BLaER1 (cell line): ENCODE data around the gene ETV6.

ENCODE experiments used
- H3K27ac ChIP-seq: shearing (Covaris generic); formaldehyde crosslinking; 2 replicates; pipeline ENCODE4 v1.8.1; 2022
- H3K27me3 ChIP-seq: shearing (Covaris generic); formaldehyde crosslinking; 2 replicates; pipeline ENCODE4 v1.8.1; 2022
- H3K36me3 ChIP-seq: shearing (Covaris generic); formaldehyde crosslinking; 2 replicates; pipeline ENCODE4 v1.8.1; 2022
- H3K4me1 ChIP-seq: shearing (Covaris generic); formaldehyde crosslinking; 2 replicates; pipeline ENCODE4 v1.8.1; 2022
- H3K4me2 ChIP-seq: shearing (Covaris generic); formaldehyde crosslinking; 2 replicates; pipeline ENCODE4 v1.8.1; 2022
- H3K4me3 ChIP-seq: shearing (Covaris generic); formaldehyde crosslinking; 2 replicates; pipeline ENCODE4 v1.8.1; 2022
- H3K9ac ChIP-seq: shearing (Covaris generic); formaldehyde crosslinking; 2 replicates; pipeline ENCODE4 v1.8.1; 2022
- H3K9me3 ChIP-seq: shearing (Covaris generic); formaldehyde crosslinking; 2 replicates; pipeline ENCODE4 v1.8.1; 2022
- H4K20me1 ChIP-seq: shearing (Covaris generic); formaldehyde crosslinking; 2 replicates; pipeline ENCODE4 v1.8.1; 2022
- Cebpa-rat ChIP-seq: shearing (Covaris generic); IDR thresholded peaks from 2 replicates; pipeline ENCODE4 v1.8.1; 2022

Gene ETV6

DNA sequence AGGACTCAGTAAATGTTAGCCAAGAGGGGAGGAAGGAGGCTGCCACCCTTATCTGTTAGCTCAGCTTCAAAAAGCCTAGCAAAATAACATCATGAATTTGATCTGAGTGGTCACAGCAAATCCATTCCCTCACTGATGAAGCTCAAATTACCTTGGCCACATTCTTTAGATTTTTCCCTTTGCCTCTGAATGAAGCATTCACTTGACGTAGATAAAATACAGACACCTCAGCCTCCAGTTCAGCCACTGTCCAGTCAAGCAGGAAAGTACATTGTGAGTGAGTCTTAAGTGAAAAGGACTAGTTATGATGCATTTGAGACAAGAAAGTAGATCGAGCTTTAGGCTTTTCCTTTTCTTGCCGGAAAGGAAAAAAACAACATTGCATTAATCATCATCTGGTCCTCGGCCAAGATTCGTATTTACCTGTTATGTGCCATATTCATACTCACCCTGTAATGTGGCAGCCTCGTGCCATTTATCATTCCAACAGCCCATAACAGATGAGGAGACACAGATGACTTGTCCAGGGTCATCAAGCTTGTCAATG lies 146.5 kb downstream of the ETV6 start:
- Histone ChIP-seq H3K27me3 (no peaks in the 10 kb centered on the region), H4K20me1 (no peaks in the 10 kb centered on the region), H3K9me3 (peaks cover 31% of the 10 kb centered on the region), H3K36me3 (peaks cover 36% of the 10 kb centered on the region), H3K4me3 (no peak overlapping the region), H3K27ac (peak overlapping the region; percentile 94), H3K4me1 (peaks cover 97% of the 10 kb centered on the region), H3K9ac (no peak overlapping the region; the same call in 1 of the 2 replicates), H3K4me2 (peak overlapping the region; percentile 90)
- TF ChIP-seq Cebpa-rat: no peak

DNA sequence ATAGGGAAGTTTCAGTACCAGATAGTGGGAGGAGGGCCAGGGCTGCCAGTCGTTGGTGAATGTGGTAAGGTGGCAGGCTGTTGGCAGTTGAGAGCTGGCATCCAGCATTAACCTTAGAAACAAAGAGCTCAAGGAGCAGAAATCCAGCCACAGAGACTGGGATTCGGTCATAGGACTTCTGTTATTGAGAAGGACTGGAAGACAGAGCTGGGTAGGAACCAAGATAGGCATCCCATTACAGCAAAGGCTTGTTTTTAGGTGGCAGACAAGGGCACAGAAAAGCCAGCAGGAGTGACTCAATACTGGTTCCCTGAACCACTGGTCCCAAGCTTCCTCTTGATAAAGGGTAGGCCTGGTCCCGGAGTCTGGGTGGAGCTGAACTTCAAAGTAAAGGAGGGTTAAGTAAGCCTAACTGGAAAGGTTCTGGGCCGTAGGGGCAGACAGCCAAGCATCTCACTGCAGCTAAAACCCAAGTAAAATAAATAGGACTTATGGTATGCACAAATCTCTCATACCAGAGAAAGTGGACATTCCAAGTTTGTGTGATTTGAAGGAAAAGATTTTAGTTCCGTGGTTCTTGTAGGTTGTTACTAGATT lies 147.9 kb downstream of the ETV6 start:
- H3K4me2 ChIP-seq: peak overlapping the region; percentile 90
- H3K4me3 ChIP-seq: 0 out of 2 replicates have a peak overlapping the region, but pooled peaks have one; percentile 9
- H3K36me3 ChIP-seq: peaks cover 44% of the 10 kb centered on the region
- H3K9me3 ChIP-seq: peaks cover 43% of the 10 kb centered on the region
- no peaks in the 10 kb centered on the region for H3K27me3 ChIP-seq
- H4K20me1 ChIP-seq: no peaks in the 10 kb centered on the region
- no peak for TF ChIP-seq Cebpa-rat
- peak overlapping the region; percentile 73 for H3K9ac ChIP-seq
- H3K4me1 ChIP-seq: peaks cover 100% of the 10 kb centered on the region
- peak overlapping the region; percentile 94 for H3K27ac ChIP-seq

DNA sequence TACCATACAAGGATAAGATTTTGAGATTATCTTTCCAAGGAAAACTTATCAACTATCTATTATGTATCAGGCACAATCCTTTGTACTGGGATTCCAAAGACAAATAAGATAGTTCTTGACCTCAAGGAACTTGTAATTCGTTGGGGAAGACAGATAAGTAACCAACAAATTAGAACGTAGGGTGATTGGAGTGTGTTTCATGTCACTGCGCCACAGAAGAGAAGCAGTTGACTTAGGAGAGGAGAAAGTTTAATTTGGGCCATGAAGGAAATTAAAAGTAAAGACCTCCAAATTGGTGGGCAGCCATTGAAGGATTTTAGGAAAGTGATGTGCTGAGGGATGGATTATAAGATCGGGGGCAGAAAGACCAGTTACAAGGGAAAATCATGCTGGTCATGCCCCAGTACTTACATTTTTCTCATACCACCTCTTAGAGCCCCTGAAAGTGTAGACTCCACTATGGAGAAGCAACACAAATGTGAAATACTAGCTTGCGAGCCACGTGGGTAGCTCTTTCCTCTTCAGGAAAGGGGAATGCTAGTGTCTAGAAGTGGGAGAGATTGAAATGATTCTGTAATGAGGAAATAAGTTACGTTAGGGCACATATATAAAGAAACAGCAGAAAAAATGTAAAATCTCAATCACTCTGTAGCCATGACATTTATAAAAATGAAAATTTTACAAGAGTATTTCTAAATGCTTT lies 148.7 kb downstream of the ETV6 start:
- Histone ChIP-seq H3K9ac (peak overlapping the region; percentile 73), H3K4me1 (peaks cover 97% of the 10 kb centered on the region), H3K27ac (peak overlapping the region; percentile 94), H4K20me1 (no peaks in the 10 kb centered on the region), H3K4me3 (peak overlapping the region; percentile 9; the same call in 1 of the 2 replicates), H3K4me2 (peak overlapping the region; percentile 90), H3K36me3 (peaks cover 51% of the 10 kb centered on the region), H3K9me3 (peaks cover 48% of the 10 kb centered on the region), H3K27me3 (no peaks in the 10 kb centered on the region)
- TF ChIP-seq Cebpa-rat: no peak

DNA sequence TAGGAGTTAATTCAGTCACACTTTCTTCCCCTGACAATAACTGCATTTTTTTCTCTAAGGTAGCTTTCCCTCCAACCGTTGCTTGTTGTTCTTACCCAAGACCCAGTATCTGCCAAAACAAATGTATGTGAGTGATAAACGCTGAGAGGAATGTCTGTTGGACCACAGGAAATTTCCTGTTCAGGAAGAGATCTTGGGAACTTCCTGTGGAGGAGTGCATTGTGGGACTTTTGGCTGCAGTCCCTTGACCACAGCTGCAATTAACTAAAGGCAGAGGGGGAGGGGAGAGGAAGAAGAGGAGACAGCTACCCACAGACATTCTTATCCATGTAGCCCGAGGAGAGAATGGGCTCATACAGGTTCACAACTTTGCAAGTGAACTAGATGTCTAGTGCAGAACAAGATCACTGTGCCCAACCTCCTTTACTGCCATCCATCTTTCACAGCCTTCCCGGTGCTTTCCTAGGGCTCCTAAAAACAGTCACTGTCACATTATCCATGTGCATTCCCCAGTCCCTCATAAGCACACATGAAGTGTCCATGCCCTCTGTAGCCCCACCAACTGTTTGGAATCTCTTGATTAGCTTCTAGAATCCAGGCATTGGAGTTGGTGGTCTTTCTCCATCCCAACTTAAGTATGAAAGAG lies 149.5 kb downstream of the ETV6 start:
- H4K20me1 ChIP-seq: no peaks in the 10 kb centered on the region
- H3K27me3 ChIP-seq: no peaks in the 10 kb centered on the region
- no peak for TF ChIP-seq Cebpa-rat
- peak overlapping the region; percentile 9; the same call in 1 of the 2 replicates for H3K4me3 ChIP-seq
- peak overlapping the region; percentile 90 for H3K4me2 ChIP-seq
- peaks cover 48% of the 10 kb centered on the region for H3K9me3 ChIP-seq
- H3K27ac ChIP-seq: peak overlapping the region; percentile 94
- peaks cover 52% of the 10 kb centered on the region for H3K36me3 ChIP-seq
- peak overlapping the region; percentile 73; the same call in 1 of the 2 replicates for H3K9ac ChIP-seq
- peaks cover 89% of the 10 kb centered on the region for H3K4me1 ChIP-seq

DNA sequence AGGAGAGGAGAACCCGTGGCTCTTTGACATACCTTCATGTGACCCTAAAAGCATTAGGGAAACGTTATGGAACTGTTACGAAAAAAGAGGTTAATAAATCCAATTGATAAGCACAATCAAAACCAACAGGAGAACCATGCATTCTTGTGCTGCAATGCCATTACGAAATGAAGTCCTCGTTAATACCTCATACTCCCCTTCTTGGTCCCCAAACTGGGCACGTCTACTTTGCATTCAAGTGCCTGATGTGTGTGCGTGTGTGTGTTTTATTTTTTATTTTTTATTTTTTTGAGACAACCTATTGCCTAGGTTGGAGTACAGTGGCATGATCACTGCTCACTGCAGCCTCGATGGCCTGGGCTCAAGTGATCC lies 150.0 kb downstream of the ETV6 start:
- Histone ChIP-seq H3K4me1 (peaks cover 84% of the 10 kb centered on the region), H3K27me3 (no peaks in the 10 kb centered on the region), H3K27ac (peak overlapping the region; percentile 94), H3K4me3 (peak overlapping the region; percentile 9; the same call in 1 of the 2 replicates), H4K20me1 (no peaks in the 10 kb centered on the region), H3K9ac (peak overlapping the region; percentile 73; the same call in 1 of the 2 replicates), H3K9me3 (peaks cover 48% of the 10 kb centered on the region), H3K36me3 (peaks cover 57% of the 10 kb centered on the region), H3K4me2 (peak overlapping the region; percentile 90)
- TF ChIP-seq Cebpa-rat: no peak

- H3K9ac ChIP-seq: no peak overlapping the region
- peaks cover 56% of the 10 kb centered on the region for H3K36me3 ChIP-seq
- H3K9me3 ChIP-seq: peaks cover 40% of the 10 kb centered on the region
- H3K4me2 ChIP-seq: peak overlapping the region; percentile 53
- peak overlapping the region; percentile 94 for H3K27ac ChIP-seq
- peak overlapping the region; percentile 9; the same call in 1 of the 2 replicates for H3K4me3 ChIP-seq
- no peaks in the 10 kb centered on the region for H3K27me3 ChIP-seq
- H3K4me1 ChIP-seq: peaks cover 70% of the 10 kb centered on the region
- TF ChIP-seq Cebpa-rat: no peak
- H4K20me1 ChIP-seq: no peaks in the 10 kb centered on the region
These were observed 152.2 kb downstream of the ETV6 start for GRCh38 chr12:11801643-11802042.

DNA sequence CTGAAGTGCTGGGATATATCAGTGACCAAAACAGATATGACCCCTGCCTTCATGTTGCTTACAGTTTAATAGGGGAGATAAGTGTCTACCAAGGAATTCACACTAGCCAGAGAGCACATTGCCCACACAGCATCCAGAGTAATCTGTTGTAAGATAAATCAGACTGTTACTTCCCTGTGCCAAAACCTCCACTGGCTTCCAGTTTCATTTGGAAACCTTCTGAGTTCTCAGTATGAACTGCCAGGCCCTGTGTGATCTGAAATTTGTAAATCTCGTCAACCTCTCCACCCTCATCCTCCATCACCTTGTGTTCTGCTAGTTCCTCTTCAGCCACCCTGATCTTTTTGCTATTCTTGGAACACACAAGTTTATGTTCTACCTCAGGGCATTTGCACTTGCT lies 154.7 kb downstream of the ETV6 start:
- Histone ChIP-seq H3K4me1 (peaks cover 58% of the 10 kb centered on the region), H3K27ac (no peak overlapping the region), H3K27me3 (no peaks in the 10 kb centered on the region), H3K4me2 (no peak overlapping the region), H3K4me3 (no peak overlapping the region), H3K9ac (no peak overlapping the region), H4K20me1 (no peaks in the 10 kb centered on the region), H3K36me3 (peaks cover 51% of the 10 kb centered on the region), H3K9me3 (peaks cover 25% of the 10 kb centered on the region; the same call in 1 of the 2 replicates)
- no peak for TF ChIP-seq Cebpa-rat

DNA sequence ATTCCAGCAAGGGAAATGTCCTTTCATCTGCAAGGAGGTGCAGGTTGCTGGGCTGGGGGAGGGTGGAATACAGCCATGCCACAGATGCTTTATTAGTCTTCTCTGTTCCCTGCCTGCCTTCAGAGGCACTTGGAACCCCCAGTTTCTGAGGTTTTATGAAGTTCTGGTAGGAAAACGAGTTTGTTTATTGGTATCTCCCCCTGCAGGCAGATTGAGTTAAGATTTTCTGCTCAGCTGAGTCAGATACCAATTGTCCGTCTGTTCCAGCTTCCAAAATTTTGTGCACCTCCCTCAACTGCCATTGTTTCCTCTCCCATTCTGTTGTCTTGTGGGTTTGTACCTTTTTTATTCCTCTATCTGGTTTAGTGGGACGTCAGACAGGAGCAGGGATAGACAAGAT lies 155.6 kb downstream of the ETV6 start:
- H3K4me1 ChIP-seq: peaks cover 56% of the 10 kb centered on the region
- H4K20me1 ChIP-seq: no peaks in the 10 kb centered on the region
- no peak overlapping the region for H3K9ac ChIP-seq
- H3K4me2 ChIP-seq: no peak overlapping the region
- no peaks in the 10 kb centered on the region for H3K27me3 ChIP-seq
- peaks cover 25% of the 10 kb centered on the region; the same call in 1 of the 2 replicates for H3K9me3 ChIP-seq
- peaks cover 49% of the 10 kb centered on the region for H3K36me3 ChIP-seq
- H3K4me3 ChIP-seq: no peak overlapping the region
- H3K27ac ChIP-seq: no peak overlapping the region
- no peak for TF ChIP-seq Cebpa-rat

DNA sequence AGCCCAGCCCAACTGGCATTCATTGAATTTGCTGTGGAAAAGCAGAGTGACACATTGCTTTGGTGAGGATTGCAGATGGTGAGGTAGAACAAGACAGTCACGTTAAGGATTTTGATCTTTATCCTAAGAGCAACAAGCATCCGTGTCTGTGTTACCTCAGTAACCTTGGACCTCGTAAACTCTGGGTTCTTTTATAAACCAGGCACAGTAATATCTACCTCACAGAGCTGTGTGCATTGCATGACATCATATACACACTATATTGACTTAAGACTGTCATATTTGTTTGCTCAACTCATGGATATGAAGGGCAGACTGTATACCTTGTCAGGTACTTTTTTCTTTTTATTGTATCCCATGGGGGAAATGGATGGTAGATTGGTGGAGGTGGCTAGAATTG lies 156.2 kb downstream of the ETV6 start:
- TF ChIP-seq Cebpa-rat: no peak
- Histone ChIP-seq H3K4me3 (no peak overlapping the region), H3K9ac (no peak overlapping the region), H3K9me3 (peaks cover 20% of the 10 kb centered on the region; the same call in 1 of the 2 replicates), H3K27me3 (no peaks in the 10 kb centered on the region), H3K27ac (no peak overlapping the region), H3K36me3 (peaks cover 42% of the 10 kb centered on the region), H4K20me1 (no peaks in the 10 kb centered on the region), H3K4me2 (no peak overlapping the region), H3K4me1 (peaks cover 56% of the 10 kb centered on the region)
